Left cardiac atrium (tissue), 4 donors: Measurements from ENCODE around the gene CIB1. TPM values are rescaled to one million over a fixed set of nuclear protein-coding genes. Genes with fewer than 3 reads are reported as not detected.
"Not testable (repeated sequence)": the region's sequence is repeated elsewhere in the genome, so short reads cannot be mapped to it uniquely, and the experiment has no call there.

Experiments
- ATAC-seq, 2 donors: fragments of 200-7000 bp; cut with Tn5 transposase; one replicate each; pipeline ENCODE4 v1.9.1; 2020; ENCODE audit warnings: mild to moderate bottlenecking in 2 of 2, moderate library complexity in 2 of 2
- DNase-seq: peaks from one replicate; pipeline ENCODE4 v3.0.0-alpha.2; 2020
- intact Hi-C, 2 donors: fragments of 100-400 bp; cut with DNase I; formaldehyde crosslinking; loops; one replicate each; pipeline versions ENCODE4 v1.14.1 to v1.15.1; 2022 to 2023
- total RNA-seq, 2 donors: library from RNA; stranded (reverse); fragmentation: NEBNext Ultra II Directional; extraction: Animal tissue kit (Norgen Biotek cat#: 25700); gene quantifications; one replicate each; pipeline ENCODE4 v1.2.1, GENCODE V29; 2021
- donor health status: DM: no; HTN: yes; CAD: no.
- donor health status: DM: no; HTN: yes; CAD: no; lungs with severe emphysema.
- donor health status: DM: yes; HTN: yes; CAD: no.
- donor health status: Dilated cardiomyopathy.

The CIB1 gene
- total RNA-seq, 2 donors from 2014 or later: 53.2 to 55.0 TPM

GRCh38 chr15:90205050-90205848 lies 28.5 kb downstream of the CIB1 start:
- DNase-seq: no peak
- no peak for ATAC-seq
- intact Hi-C loops: no loop called here

- DNase-seq: no peak
- intact Hi-C loops: no loop called here
These were observed 29.8 kb downstream of the CIB1 start for GRCh38 chr15:90203922-90204321.

GRCh38 chr15:90203473-90203872 lies 30.3 kb downstream of the CIB1 start:
- ATAC-seq (no peak), DNase-seq (no peak)
- intact Hi-C loops: no loop called here

More at GRCh38 chr15:90203922-90204321, 29.8 kb downstream of the CIB1 start:
- ATAC-seq: no peak

GRCh38 chr15:90202929-90203328 lies 30.8 kb downstream of the CIB1 start:
- intact Hi-C loops: no loop called here
- ATAC-seq: no peak
- DNase-seq: no peak

DNA sequence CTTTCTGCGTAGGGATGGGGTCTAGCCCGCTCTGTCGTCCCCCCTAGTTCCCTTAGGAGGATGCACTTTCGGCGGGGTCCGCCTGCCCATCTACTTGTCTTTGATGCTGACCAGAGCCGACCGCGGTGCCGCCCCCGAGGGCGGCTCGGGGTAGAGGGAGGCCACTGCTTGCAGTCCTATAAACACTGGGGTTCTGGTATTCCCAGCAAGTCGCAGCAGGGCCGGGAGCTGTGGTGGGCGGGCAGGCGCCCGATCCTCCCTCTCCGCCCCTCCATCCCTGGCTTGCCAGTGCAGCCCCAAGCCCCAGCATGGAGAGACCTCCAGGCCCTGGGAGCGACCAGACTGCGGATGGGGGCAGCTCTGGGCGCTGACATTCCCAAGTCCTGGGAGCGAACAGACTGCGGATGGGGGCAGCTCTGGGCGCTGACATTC lies 31.8 kb downstream of the CIB1 start:
- no peak for DNase-seq
- ATAC-seq: peak; percentile 3 to 25
- intact Hi-C loops: no loop called here

GRCh38 chr15:90201130-90201943 lies 32.4 kb downstream of the CIB1 start, which contains the start of gene SEMA4B:
Gene SEMA4B, plus strand, starts transcription at chr15:90201330. Its CDS starts 249 bp downstream, at chr15:90201579.
- ATAC-seq: peak; percentile 91
- intact Hi-C loops: no loop called here

DNA sequence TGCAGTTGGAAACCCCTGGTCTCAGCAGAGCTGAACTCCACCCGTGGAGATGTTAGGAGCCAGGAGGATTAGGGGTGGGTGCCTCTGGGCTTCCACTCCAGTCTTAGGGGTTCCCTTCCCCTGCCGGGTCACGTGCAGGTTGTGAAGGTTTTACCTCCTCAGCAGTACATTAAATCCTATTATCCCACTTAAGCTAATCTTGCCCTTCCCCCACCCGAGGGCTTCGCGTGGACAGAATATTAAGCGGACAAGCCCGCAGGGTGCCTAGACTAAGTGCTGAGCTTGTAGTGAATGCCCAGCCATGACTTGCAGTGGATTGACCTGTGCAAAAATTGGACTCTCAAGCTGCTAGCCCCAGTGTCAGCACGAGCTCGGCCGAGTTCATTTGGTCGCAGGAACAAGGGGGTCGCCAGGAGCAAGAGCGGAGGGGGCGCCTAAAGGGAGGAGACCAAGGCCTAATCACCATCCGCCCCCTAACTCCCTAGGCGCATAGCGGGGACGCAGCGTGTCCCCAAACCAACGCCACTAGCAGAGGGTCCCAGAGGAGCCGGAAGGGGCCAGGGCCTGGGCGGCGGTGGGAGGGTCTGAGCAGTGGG lies 33.1 kb downstream of the CIB1 start:
- DNase-seq (no peak), ATAC-seq (peak; percentile 5 to 6)
- intact Hi-C loops: no loop called here

More at GRCh38 chr15:90201130-90201943, 32.4 kb downstream of the CIB1 start, which contains the start of gene SEMA4B:
- peak; percentile 79 for DNase-seq

DNA sequence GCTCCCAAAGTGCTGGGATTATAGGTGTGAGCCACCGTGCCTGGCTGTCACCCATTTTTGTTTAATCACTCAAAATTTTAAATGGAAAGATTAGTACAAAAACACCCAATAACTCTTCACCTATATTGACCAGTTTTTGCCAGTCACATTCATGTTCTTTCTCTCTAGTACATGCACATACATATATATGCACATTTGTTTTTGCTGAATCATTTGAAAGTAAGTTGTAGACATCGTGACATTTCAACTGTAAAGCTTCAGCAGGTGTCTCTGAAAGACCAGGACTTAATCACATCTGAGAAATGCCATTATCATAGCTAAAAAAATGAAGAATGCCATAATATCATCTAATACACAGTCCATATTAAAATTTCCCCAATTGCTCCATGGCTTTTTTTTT lies 39.1 kb downstream of the CIB1 start:
- ATAC-seq: no peak
- intact Hi-C loops: no loop called here
- DNase-seq: no peak

- DNase-seq (no peak), ATAC-seq (peak; percentile 52 to 66)
- intact Hi-C loops: no loop called here
These were observed 40.6 kb downstream of the CIB1 start for GRCh38 chr15:90192961-90193786.

DNA sequence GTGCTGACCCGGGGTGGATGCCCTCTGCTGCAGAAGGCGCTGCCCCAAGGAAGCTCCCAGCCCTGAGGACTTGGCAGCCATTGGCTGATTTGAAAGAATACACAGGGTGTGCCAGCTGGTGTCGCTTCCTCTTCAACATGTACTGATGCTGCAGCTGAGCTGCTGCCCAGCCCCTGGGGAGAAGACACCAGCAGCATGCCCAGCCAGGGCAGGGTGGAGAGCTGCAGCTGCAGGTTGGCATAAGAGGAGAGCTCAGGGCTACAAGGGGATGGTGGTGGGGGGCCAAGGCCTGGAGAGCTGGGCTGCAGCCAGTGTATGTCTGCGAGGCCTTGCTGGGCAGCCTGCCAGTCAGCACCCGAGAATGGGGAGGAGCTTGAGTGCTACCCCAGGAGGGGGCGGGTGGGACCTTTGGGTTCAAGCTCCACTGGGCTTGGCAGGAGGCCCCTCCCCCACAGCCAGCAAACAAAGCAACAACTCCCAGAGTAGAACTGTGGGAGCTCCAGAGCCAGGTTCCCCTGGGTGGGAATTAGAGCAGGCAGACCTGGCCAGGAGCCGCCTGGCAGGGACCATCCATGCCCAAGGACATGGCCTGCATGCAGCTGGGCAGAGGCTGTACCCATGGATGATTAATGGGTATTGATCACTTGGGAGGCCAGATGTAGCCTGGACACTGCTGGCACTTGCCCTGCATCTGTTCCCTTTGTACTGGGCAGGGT lies 41.8 kb downstream of the CIB1 start:
- ATAC-seq: peak; percentile 83 to 87
- intact Hi-C loops: no loop called here
- DNase-seq: peak; percentile 68

GRCh38 chr15:90191344-90191687 lies 42.4 kb downstream of the CIB1 start:
- DNase-seq (no peak), ATAC-seq (no peak)
- intact Hi-C loops: no loop called here

DNA sequence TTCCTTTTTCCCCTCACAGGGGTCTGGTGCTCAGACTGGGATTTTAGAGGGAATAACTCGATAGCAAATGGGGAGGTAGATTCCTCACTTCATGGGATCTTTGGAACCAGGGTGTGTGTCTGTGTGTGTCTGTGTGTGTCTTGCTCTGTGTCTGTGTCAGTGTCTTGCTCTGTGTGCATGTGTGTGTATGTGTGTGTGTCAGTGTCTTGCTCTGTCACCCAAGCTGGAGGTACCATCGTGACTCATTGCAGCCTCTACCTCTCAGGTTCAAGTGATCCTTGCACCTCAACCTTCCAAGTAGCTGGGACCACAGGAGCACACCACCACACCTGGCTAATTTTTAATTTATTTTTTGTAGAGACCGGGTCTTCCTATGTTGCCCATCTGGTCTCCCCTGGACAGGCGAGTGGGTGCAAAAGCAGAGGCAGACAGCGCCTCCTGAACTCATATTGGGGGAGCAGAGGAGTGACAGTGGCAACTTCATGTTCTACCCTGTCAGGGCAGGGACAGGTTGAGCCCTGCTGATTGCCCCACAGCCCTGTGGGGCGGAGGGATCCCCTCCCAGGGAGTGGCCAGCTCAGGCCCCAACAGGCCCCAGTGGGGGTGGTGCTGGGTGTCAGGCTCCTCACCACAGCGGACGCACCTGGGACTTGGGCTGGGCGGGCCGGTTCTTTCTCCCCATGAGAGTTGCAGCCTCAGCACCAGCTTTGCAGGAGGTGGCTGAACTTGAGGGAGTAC lies 43.0 kb downstream of the CIB1 start:
- intact Hi-C loops: no loop called here
- DNase-seq (no peak), ATAC-seq (no peak)

DNA sequence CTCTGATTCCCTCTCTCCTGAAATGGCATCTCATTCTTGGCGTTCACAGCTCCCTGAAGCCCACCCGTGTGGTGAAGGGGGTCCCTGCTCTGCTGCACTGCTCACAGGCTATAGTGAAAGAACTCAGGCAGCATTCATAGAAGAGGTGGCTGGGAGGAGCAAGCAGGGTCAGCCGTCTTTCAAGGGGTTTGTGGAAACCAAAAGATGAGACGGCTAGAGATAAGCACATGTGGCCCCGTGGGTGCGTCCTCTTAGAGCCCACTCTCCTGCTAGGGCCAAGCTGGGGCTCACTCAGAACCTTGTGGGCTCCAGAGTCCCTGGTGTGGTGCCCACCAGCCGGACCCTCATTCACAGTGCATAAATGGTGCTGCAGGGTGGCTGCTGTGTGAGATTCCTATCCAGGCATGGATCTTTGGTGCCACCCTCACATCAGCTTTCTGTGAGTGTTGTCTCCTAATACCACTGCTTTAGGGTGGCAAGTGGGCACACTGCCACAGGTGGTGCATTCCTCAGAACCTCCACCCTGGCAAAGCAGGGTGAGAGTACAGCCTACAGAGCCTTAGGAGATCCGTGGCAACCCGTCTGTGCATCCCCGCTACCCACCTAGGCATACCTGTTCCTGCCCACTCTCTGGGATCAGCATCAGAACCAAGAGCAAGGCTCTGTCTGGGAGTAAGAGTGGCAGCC lies 43.8 kb downstream of the CIB1 start:
- intact Hi-C loops: no loop called here
- no peak for DNase-seq
- ATAC-seq: no peak

GRCh38 chr15:90188914-90189748 lies 44.6 kb downstream of the CIB1 start:
- ATAC-seq (no peak), DNase-seq (no peak)
- intact Hi-C loops: no loop called here

DNA sequence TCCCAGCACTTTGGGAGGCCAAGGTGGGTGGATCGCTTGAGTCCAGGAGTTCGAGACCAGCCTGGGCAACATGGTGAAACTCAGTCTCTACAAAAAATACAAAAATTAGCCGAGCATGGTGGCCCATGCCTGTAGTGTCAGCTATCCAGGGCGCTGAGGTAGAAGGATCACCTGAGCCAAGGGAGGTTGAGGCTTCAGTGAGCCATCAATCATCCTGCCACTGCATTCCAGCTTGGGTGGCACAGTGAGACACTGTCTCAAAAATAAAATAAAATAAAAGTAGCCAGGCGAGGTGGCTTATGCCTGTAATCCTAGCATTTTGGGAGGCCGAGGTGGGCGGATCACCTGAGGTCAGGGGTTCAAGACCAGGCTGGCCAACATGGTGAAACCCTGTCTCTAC lies 45.7 kb downstream of the CIB1 start:
- DNase-seq, ATAC-seq, intact Hi-C loops: not testable (repeated sequence)

- DNase-seq (no peak), ATAC-seq (no peak)
- intact Hi-C loops: no loop called here
These were observed 46.4 kb downstream of the CIB1 start for GRCh38 chr15:90187257-90187868.
